Measurements from ENCODE around the gene ELK4.
A peak's percentile ranks its signal among the peaks of the same experiment; 100 is the strongest.
"Not testable (repeated sequence)": the region's sequence is repeated elsewhere in the genome, so short reads cannot be mapped to it uniquely, and the experiment has no call there.

Gene ELK4

DNA sequence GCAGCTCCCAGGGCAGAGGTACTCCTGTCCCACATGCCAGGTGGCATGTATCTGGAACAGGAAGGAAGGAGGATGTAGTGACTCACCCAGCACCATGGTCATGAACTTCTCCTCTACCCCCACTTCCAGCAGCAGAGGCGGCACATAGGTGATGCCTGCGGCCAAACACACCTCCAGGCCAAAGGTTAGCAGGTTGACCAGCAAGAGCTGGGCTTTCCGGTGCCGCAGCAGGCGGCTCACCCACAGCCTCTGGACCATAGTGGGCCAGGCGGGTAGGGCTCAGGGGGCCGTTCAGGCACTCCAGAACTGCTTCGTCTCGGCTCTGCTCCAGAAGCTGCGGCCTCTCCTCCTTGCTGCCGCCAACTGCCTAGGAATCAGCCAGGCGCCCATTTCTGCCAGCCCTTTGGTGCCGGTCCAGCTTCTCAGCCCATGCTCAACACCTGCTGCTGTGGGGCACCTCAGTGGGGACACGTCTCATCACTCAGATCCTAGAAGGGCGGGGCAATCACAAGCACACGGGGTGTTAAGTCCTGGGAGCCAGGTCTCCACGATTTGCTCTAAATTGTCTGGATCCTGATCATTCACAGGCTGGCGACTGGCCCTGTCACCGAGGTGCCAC lies 32.7 kb upstream of the ELK4 start:
- DNase-seq, result no peak

GRCh38 chr1:205663286-205663936 lies 31.6 kb upstream of the ELK4 start:
- no peak for DNase-seq

DNA sequence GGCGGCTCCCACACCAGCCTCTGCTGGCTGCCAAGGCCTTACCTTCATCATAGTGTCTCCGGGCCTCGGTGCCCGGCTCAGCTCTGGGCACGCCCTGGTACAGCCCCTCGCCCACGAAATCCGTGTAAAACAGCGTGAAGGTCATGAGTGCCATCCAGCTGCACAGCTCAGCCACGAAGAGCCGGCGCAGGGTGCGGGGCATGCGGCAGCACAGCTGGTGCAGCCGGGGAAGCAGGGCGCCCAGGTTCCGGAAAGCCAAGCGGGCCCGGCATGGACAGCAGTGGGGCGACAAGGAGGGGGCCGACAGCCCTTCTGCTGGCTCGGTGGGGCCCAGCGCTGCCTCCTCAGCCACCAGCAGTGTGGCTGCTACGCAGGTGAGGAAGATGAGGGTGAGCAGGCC lies 31.0 kb upstream of the ELK4 start:
- DNase-seq, result no peak

DNA sequence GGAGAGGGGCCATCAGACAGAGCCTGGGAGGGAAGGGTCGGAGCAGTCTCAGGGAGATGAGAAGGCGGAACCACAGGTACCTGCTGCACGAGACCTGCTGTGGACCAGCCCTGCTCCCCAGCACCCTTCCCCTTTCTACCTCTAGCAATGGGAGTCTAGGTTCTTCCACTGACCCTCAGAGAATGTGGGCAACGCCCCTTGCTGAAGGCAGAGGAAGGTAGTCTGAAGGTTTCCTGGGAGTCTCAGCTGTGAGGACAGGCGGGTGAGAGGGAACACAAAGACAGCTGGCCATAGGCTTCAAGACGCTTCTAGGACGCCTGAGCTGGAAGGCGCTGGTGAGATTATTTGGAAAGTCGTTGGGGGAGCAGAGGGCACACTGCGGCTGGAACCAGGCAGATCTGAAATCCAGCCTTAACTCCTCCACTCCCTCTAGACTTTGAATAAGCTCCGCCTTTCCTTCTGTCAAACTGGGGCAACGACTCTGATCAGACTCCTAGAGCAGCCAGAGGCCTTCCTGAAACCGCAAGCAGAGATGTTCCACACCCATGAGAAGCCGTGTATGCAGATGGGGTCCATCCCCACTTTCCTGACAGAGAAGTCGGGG lies 30.4 kb upstream of the ELK4 start:
- DNase-seq, result no peak

- DNase-seq, result no peak
These were observed 29.8 kb upstream of the ELK4 start for GRCh38 chr1:205661429-205662134.

DNA sequence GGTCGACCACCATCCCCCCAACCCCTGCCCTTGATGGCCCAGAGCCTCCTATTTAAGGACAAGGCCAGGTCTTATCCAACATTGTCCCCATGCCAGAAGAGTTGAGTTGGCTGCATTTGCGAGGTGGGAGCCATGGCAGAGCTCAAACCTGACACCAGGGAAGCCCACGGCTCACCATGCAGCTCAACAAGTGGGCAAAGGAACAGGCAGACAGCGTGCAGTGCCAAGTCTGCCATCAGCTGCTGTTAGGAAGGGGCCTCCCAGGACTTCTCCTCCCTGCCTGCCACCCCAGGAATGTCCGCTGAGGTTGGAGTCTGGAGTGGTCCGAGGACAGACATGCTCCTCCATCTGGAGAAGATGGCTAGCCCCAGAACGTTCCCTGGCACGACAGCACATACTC lies 28.6 kb upstream of the ELK4 start:
- no peak for DNase-seq

- DNase-seq, result peak; percentile 80
These were observed 27.3 kb upstream of the ELK4 start for GRCh38 chr1:205658943-205659581.

GRCh38 chr1:205656236-205656635 lies 24.4 kb upstream of the ELK4 start:
- DNase-seq, result no peak

DNA sequence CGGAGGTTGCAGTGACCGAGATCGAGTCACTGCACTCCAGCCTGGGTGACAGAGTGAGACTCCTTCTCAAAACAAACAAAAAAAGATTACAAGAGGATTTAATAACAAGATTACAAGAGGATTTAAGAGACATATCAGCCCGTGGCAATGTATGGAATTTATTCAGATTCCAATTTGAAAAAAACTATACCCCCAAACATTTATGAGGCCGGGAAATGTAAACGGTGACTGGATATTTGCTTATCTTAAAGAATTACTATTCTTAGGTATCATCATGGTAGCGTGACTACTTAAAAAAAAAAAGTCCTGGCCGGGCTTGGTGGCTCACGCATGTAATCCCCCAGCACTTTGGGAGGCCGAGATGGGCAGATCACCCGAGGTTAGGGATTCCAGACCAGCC lies 21.2 kb upstream of the ELK4 start:
- no peak for DNase-seq

DNA sequence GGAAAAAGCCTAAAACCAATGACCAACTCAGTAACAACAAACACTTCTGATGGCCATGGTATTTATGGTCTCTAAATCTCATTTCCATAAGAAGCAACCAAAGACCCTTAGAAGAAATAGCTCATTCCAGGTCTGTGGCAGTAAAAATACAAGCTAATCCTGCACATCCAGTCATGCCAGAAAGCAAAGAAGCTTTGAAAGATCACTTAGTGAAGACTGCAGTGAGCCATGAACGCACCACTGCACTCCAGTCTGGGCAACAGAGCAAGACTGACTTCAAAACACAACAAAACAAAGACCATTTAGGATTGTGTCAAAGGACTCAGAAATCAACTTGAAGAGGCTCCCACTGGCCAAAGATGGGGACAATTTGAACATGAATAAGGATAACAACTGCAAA lies 18.4 kb upstream of the ELK4 start:
- no peak for DNase-seq

DNA sequence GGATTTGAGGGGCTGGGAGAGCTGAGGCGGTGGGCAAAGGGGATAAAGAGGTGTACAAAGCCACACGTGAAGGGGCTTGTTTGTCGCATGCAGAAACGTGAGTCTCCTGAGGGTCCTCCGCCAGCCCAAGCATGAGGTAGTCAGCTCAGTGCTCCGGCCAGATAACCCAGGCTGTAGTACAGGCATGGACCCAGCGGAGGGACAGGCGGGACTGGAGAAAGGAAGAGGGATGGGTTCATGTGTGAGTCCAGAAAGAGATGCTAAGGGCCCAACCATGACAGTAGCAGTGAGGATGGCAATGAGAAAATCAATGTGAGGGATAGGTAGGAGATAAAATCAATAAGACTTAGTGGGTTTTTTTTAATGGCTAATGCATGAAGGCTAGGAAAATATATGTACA lies 13.7 kb upstream of the ELK4 start:
- DNase-seq, result no peak

DNA sequence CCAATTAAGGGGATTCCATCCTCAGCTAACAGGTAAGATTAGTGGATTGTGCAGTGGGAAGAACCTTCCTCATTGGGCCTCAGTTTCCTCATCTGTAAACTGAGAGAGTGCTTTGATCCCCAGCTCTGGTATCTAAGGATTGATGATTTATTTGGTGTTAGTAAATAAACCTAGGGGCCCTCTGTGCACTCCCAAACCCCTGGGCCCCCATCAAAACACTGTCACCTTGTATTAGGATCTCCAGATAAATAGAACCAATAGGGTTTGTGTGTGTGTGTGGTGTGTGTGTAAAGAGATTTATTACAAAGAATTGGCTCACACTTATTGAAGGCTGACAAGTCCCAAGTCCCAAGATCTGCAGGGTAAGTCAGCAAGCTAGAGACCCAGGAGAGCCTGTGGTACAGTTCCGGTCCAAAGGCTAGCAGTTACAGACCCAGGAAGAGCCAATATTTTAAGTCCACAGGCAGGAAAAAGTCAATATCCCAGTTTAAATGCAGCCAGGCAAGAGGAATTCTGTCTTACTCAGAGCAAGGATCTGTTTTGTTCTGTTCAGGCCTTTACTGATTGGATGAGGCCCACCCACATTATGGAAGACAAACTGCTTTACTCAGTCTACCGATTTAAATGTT lies 11.0 kb upstream of the ELK4 start:
- no peak for DNase-seq

DNA sequence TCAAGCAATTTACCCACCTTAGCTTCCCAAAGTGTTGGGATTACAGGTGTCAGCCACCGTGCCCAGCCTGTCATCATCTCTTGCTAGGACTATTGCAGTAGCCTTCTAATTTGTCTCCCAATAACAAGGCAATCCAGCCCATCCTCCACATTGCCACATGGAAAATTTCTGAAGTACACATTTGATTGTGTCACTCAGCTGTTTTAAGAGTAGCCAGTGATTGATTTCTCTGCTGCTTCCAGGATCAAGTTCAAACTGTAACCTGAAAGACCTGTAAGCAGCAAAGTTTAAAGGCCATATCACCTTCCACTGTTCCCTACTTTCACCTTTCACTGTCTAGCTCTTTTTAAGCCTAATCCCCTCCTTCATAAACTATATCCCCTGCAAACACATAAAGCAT lies 7.8 kb upstream of the ELK4 start:
- no peak for DNase-seq

DNA sequence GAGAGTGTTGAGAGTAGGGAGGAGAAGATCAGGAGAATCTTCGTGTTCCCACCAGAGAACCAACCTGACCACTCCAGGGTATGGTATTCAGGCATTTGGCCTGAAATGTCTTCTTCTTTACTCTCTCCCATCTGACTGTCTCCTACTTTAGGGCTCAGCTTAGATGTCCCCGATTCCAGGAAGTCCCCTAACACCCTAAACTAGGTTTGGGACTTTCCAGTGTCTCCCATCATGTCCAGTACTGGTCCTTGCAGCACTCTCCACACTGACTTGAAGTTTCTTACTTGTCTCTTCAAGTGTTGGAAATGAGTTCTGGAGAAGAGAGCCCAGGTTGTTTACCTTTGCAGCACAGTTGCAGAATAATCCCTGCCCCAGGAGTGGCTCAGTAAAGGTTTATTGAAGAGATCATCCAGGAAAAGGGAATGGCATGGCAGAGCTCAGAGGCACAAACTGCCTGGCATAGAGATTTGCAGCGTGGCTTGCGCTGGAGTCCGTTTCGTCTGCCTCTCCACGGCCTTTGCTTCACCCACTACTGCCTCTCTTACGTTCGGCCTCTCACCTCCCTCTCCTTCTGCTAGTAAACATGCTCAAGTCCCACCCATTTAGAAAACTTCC lies 6.2 kb upstream of the ELK4 start:
- no peak for DNase-seq

DNA sequence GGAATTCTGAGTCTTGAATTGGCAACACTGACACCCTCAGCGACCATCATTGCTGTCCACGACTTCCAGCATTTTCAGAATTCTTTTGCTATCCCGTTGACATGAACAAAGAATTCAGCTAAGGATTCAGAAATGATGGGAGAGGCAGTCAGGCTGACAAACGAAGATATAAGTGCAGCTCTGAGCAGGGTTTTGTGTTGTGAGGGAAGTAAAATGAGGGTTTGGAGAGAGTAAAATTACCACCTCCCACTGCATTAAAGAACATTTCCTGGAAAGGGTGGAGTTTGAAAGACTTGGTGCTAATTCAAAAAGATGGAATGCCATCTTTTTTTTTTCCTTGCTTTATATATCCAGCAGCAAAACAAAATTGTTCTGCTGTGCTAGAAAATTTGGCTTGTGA lies 4.9 kb upstream of the ELK4 start:
- DNase-seq, result no peak

DNA sequence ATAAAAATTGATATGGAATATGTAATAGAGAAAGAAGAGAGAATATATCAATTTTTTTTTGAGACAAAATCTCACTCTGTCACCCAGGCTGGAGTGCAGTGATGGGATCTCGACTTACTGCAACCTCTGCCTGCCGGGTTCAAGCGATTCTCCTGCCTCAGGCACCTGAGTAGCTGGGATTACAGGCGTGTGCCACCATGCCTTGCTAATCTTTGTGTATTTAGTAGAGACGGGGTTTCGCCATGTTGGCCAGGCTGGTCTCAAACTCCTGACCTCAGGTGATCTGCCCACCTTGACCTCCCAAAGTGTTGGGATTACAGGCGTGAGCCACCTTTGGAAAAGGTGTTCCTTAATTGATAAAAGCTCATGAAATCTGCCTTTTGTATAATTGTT lies 4.3 kb upstream of the ELK4 start:
- DNase-seq, result not testable (repeated sequence)

DNA sequence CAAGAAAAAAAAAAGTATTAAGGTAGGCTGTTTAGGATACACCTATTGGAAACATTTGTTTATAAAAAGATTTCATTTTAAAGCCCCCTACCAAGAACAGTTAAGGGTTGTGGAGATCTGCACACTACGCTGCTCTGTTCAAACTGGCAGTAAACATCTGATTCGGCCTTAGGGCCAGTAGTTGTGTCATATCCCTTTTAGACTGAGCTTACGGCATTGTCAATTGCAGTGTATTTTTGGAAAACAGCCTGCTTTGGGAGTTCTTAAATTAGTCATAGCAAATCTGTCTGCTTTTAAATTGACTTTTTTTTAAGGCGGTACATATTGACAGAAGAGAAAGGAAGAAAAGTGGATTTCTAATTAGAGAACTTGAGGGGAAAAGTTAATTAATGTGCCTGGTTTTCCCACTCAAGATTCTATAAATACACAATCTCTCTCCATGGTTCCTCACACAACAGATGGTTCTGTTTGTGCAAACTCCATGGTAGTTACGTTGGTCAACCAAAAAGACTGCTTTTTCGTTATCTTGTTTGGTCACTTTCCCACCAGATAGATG lies 1.7 kb upstream of the ELK4 start:
- no peak for DNase-seq

GRCh38 chr1:205632669-205633169 lies 908 bp upstream of the ELK4 start:
- no peak for DNase-seq

- peak; percentile 87 for DNase-seq
These were observed 622 bp downstream of the ELK4 start for GRCh38 chr1:205631010-205631767.

DNA sequence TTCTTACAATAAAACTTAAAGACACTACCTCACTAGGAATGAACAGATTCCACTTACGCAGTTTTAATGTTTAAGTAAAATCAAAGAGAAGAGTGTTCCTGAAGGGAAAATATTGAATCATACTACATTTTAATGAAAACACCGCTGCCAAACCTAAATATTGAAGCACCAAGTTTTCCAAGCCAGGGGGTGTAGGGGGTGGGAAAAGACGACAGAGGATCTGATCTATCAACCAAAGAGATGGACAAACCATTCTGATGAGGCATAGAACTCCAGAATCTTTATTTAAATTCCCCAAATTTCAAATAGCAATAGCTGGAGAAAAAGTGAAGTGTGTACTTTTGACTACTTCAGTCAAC lies 1.2 kb downstream of the ELK4 start:
- no peak for DNase-seq

- no peak for DNase-seq
These were observed 1.6 kb downstream of the ELK4 start for GRCh38 chr1:205630241-205630640.
